ENCODE results near the gene SFMBT2.
"Not testable (repeated sequence)": the region's sequence is repeated elsewhere in the genome, so short reads cannot be mapped to it uniquely, and the experiment has no call there.

SFMBT2 gene

GRCh38 chr10:7192061-7192460, 218.8 kb downstream of the SFMBT2 start:
- no peaks in the 10 kb centered on the region for H3K9me3 ChIP-seq
- no peak for TF ChIP-seq CTCF (IDR thresholded peaks at IDR 0.05)
- no peaks in the 10 kb centered on the region for H3K36me3 ChIP-seq
- no peaks in the 10 kb centered on the region for H3K27me3 ChIP-seq
- peaks cover 24 to 31% of the 10 kb centered on the region in 2 experiments for H3K4me1 ChIP-seq (ENCODE audit: control insufficient read depth in 1 of 2, insufficient read depth in 1 of 2, low read depth in 1 of 2, low read length in 1 of 2)
- H3K27ac ChIP-seq: no peak overlapping the region
- H3K4me3 ChIP-seq (ENCODE audit: low read depth in 1 of 2, low read length in 1 of 2): no peak overlapping the region

- H3K4me3 ChIP-seq (ENCODE audit: low read depth in 1 of 2, low read length in 1 of 2); H3K27ac ChIP-seq; H3K36me3 ChIP-seq; H3K9me3 ChIP-seq; H3K27me3 ChIP-seq: not testable (repeated sequence)
- peaks cover 34 to 39% of the 10 kb centered on the region in 2 experiments for H3K4me1 ChIP-seq (ENCODE audit: control insufficient read depth in 1 of 2, insufficient read depth in 1 of 2, low read depth in 1 of 2, low read length in 1 of 2)
Measured at GRCh38 chr10:7190772-7191171, 220.1 kb downstream of the SFMBT2 start.

DNA sequence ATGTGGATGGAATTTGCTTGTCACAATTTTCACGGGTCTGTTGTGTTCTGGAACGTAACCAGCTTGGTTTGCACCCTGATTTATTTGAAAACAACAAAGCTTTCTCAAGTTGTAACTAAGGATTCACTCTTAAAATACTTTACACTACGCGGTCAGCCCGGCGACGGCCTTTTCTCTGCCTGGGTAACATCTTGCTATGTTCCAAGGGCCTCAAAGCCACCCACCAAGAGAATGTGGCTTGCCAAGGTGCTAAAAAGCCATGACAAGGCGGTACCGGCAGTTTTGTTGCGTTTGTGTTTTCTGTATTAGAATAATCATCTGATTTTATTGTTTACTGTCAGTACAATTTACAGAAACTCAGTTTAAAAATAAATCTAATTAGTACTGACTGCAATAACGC, 220.9 kb downstream of the SFMBT2 start:
- no peak for TF ChIP-seq CTCF (IDR thresholded peaks at IDR 0.05)
- Histone ChIP-seq H3K4me3 (ENCODE audit: low read depth in 1 of 2, low read length in 1 of 2) (no peak overlapping the region), H3K9me3 (no peaks in the 10 kb centered on the region), H3K27ac (no peak overlapping the region), H3K36me3 (no peaks in the 10 kb centered on the region), H3K27me3 (no peaks in the 10 kb centered on the region), H3K4me1 (ENCODE audit: control insufficient read depth in 1 of 2, insufficient read depth in 1 of 2, low read depth in 1 of 2, low read length in 1 of 2) (peaks cover 43 to 47% of the 10 kb centered on the region in 2 experiments)

GRCh38 chr10:7188456-7189050, 222.3 kb downstream of the SFMBT2 start:
- Histone ChIP-seq H3K27ac (peak overlapping the region; percentile 99), H3K36me3 (no peaks in the 10 kb centered on the region), H3K27me3 (no peaks in the 10 kb centered on the region), H3K4me3 (ENCODE audit: low read depth in 1 of 2, low read length in 1 of 2) (peak overlapping the region in 1 of 2 experiments; percentile 4), H3K4me1 (ENCODE audit: control insufficient read depth in 1 of 2, insufficient read depth in 1 of 2, low read depth in 1 of 2, low read length in 1 of 2) (peaks cover 56 to 60% of the 10 kb centered on the region in 2 experiments), H3K9me3 (no peaks in the 10 kb centered on the region)
- no peak for TF ChIP-seq CTCF (IDR thresholded peaks at IDR 0.05)

DNA sequence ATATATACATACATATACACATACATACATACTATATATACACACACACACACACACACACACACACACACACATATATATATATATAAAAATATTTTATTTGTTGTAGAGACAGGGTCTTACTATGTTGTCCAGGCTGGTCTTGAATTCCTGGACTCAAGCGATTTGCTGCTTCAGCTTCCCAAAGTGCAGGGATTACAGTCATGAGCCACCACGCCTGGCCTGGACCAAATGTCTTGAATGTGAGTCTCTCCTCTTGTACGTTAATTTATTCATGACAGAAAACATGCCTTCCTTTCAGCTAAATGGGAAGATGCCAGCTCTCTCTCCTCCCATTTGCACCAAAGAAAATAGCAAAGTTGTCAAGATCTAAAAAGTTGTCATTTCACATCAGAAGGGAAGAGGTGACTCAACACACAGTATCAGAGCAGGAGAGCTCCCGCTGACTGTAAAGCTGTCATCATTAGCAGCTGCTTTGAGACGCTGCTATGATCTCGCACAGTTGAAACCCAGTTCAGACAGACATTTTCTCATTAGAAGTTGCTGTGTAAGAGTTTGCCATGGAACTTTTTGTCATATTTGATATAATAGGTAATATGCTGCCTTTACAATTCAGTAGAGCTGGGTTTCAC, 224.3 kb downstream of the SFMBT2 start:
- no peaks in the 10 kb centered on the region for H3K9me3 ChIP-seq
- peak overlapping the region; percentile 99 for H3K27ac ChIP-seq
- H3K27me3 ChIP-seq: no peaks in the 10 kb centered on the region
- H3K4me3 ChIP-seq (ENCODE audit: low read depth in 1 of 2, low read length in 1 of 2): peak overlapping the region in 1 of 2 experiments; percentile 43
- no peak for TF ChIP-seq CTCF (IDR thresholded peaks at IDR 0.05)
- H3K4me1 ChIP-seq (ENCODE audit: control insufficient read depth in 1 of 2, insufficient read depth in 1 of 2, low read depth in 1 of 2, low read length in 1 of 2): peaks cover 62 to 67% of the 10 kb centered on the region in 2 experiments
- no peaks in the 10 kb centered on the region for H3K36me3 ChIP-seq

GRCh38 chr10:7185367-7185690, 225.5 kb downstream of the SFMBT2 start:
- Histone ChIP-seq H3K4me3 (ENCODE audit: low read depth in 1 of 2, low read length in 1 of 2) (peak overlapping the region; percentile 43 to 60), H3K27me3 (no peaks in the 10 kb centered on the region), H3K27ac (peak overlapping the region; percentile 99), H3K4me1 (ENCODE audit: control insufficient read depth in 1 of 2, insufficient read depth in 1 of 2, low read depth in 1 of 2, low read length in 1 of 2) (peaks cover 62 to 67% of the 10 kb centered on the region in 2 experiments), H3K9me3 (no peaks in the 10 kb centered on the region), H3K36me3 (no peaks in the 10 kb centered on the region)
- no peak for TF ChIP-seq CTCF (IDR thresholded peaks at IDR 0.05)
